H54 (cell line): ENCODE measurements around the gene CREBRF.
"Not testable (repeated sequence)": the region's sequence is repeated elsewhere in the genome, so short reads cannot be mapped to it uniquely, and the experiment has no call there.

Source experiments
- DNase-seq: peaks from one replicate; pipeline ENCODE4 v3.0.0; 2011; ENCODE audit warnings: low spot score, mixed read lengths; ENCODE audit not compliant: insufficient read length
- FAIRE-seq: peaks from 3 replicates; lab custom pipeline; 2011; peaks lifted over from hg19 to GRCh38; lab: Jason Lieb, UNC
- POLR2A ChIP-seq: IDR thresholded peaks from 2 replicates; pipeline ENCODE4 v1.6.1; 2011; ENCODE audit warnings: low read depth, mild to moderate bottlenecking, low read length

Gene CREBRF

GRCh38 chr5:173025651-173026050 is 30.5 kb upstream of the CREBRF start:
- TF ChIP-seq POLR2A: no peak
- FAIRE-seq (no peak), DNase-seq (no peak)

DNA sequence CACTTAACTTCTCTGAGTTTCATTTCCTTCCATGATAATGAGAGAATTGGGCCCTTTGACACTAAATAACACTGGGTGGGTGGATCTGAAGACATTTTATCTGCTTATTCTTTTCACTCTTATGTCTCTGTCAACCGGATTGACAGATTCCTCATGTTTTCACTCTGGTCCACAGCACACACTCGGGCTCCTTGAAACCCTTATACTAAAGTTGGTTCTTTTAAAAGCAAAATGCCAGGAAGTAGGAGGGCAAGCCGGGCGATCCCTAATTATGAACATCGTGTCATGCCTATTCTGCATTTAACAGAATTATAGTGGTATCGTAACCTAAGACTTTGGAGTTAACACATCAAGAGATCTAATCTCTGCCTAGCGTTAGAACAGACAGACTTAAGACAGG is 28.2 kb upstream of the CREBRF start:
- TF ChIP-seq POLR2A: no peak
- FAIRE-seq (no peak), DNase-seq (no peak)

GRCh38 chr5:173028811-173029327 is 27.3 kb upstream of the CREBRF start:
- FAIRE-seq (no peak), DNase-seq (no peak)
- no peak for TF ChIP-seq POLR2A

- FAIRE-seq (no peak), DNase-seq (no peak)
- TF ChIP-seq POLR2A: no peak
Observed at GRCh38 chr5:173029499-173029921, 26.6 kb upstream of the CREBRF start.

- FAIRE-seq: not testable (repeated sequence)
Observed at GRCh38 chr5:173032096-173032495, 24.1 kb upstream of the CREBRF start.

GRCh38 chr5:173032730-173033129 is 23.4 kb upstream of the CREBRF start:
- DNase-seq (no peak), FAIRE-seq (no peak)
- no peak for TF ChIP-seq POLR2A

More at GRCh38 chr5:173032096-173032495, 24.1 kb upstream of the CREBRF start:
- not testable (repeated sequence) for DNase-seq

- FAIRE-seq (no peak), DNase-seq (no peak)
Observed at GRCh38 chr5:173033923-173034322, 22.2 kb upstream of the CREBRF start.

GRCh38 chr5:173035904-173036707 is 20.0 kb upstream of the CREBRF start:
- FAIRE-seq (no peak), DNase-seq (no peak)
- TF ChIP-seq POLR2A: no peak

More at GRCh38 chr5:173033923-173034322, 22.2 kb upstream of the CREBRF start:
- no peak for TF ChIP-seq POLR2A

GRCh38 chr5:173039188-173039587 is 17.0 kb upstream of the CREBRF start:
- no peak for TF ChIP-seq POLR2A
- FAIRE-seq: no peak
- DNase-seq: no peak

- no peak for FAIRE-seq
- no peak for TF ChIP-seq POLR2A
- DNase-seq: no peak
Observed at GRCh38 chr5:173039964-173040363, 16.2 kb upstream of the CREBRF start.

DNA sequence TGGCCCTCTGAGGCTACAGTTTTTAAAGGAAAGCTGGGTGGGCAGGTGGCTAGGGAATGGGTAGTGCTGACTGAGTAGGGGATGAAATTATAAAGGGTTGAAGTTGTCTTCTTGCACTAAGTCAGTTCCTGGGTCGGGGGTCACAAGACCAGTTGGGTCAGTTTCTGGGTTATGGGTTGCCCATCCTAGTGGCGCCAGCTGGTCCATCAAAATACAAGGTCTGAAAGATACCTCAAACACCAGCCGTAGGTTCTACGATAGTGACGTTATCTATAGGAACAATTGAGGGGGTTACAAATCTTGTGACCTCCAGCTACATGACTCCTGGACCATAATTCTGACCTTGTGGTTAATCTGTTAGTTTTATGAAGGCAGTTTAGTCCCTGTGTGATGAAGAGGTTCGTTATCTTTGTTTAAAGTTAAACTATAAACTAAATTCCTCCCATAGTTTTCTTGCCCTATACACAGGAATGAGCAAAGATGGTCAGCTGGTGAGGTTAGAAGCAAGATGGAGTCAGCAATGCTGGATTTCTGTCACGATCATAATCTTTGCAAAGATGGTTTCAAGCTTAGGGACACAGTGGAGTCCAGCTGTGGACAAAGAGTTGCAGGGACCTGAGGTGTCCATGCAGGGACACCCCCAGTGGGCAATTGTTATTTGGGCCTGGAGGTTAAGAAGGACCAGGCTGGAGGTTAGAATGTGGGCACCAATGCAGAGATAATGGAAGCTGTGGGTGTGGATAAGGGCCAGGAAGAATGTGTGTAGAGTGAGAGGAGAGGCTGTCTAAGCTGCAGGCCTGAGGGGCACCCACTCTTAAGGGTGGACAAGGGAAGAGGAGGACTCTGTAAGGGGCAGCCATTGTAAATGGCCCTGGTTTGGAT is 14.0 kb upstream of the CREBRF start:
- DNase-seq (no peak), FAIRE-seq (no peak)
- TF ChIP-seq POLR2A: no peak

GRCh38 chr5:173042763-173043107 is 13.4 kb upstream of the CREBRF start:
- FAIRE-seq: no peak
- TF ChIP-seq POLR2A: no peak
- no peak for DNase-seq

GRCh38 chr5:173045474-173045873 is 10.7 kb upstream of the CREBRF start:
- FAIRE-seq: no peak
- no peak for TF ChIP-seq POLR2A
- DNase-seq: no peak

- not testable (repeated sequence) for FAIRE-seq, DNase-seq
Observed at GRCh38 chr5:173047096-173047837, 8.9 kb upstream of the CREBRF start.
